Trophoblast cell (in vitro differentiated cells and primary cell): Measurements from ENCODE around the gene RPL31.

Source experiments
- DNase-seq, 2 donors: peaks; one replicate each; pipeline ENCODE4 v3.0.0-alpha.2; 2016
- H2AFZ ChIP-seq: 2 replicates; pipeline ENCODE4 v1.6.1; 2013; ENCODE audit warnings: low read length, moderate library complexity, mild to moderate bottlenecking; ENCODE audit not compliant: insufficient read depth, poor library complexity
- H2AK5ac ChIP-seq: 2 replicates; pipeline ENCODE4 v1.6.1; 2013; ENCODE audit warnings: mild to moderate bottlenecking, low read length
- H2BK120ac ChIP-seq: 2 replicates; pipeline ENCODE4 v1.6.1; 2013; ENCODE audit warnings: low read length, mild to moderate bottlenecking, moderate library complexity; ENCODE audit not compliant: insufficient read depth, poor library complexity
- H2BK12ac ChIP-seq: 2 replicates; pipeline ENCODE4 v1.6.1; 2013; ENCODE audit warnings: mild to moderate bottlenecking, low read length, moderate library complexity
- H2BK5ac ChIP-seq: 2 replicates; pipeline ENCODE4 v1.6.1; 2013; ENCODE audit warnings: low read length, low read depth, moderate library complexity, mild to moderate bottlenecking; ENCODE audit not compliant: poor library complexity
- H3K14ac ChIP-seq: 2 replicates; pipeline ENCODE4 v1.6.1; 2013; ENCODE audit warnings: mild to moderate bottlenecking, low read length
- H3K18ac ChIP-seq: 2 replicates; pipeline ENCODE4 v1.6.1; 2013; ENCODE audit warnings: mild to moderate bottlenecking, low read length
- H3K23ac ChIP-seq: 2 replicates; pipeline ENCODE4 v1.6.1; 2013; ENCODE audit warnings: low read length
- H3K27ac ChIP-seq: 2 replicates; pipeline ENCODE4 v1.5.1; 2013; ENCODE audit warnings: low read depth, mild to moderate bottlenecking, inconsistent platforms, low read length, moderate library complexity
- H3K27me3 ChIP-seq: 2 replicates; pipeline ENCODE4 v1.6.1; 2013; ENCODE audit warnings: inconsistent platforms, mild to moderate bottlenecking, low read length, moderate library complexity; ENCODE audit not compliant: insufficient read depth
- H3K36me3 ChIP-seq, 2 experiments: 1 replicate in 1 of 2; 2 replicates in 1 of 2; pipeline ENCODE4 v1.6.1; 2013; ENCODE audit warnings: low read length in 2 of 2, mild to moderate bottlenecking in 2 of 2, moderate library complexity in 1 of 2; ENCODE audit not compliant: insufficient read depth in 2 of 2, control insufficient read depth in 1 of 2
- H3K4ac ChIP-seq: 2 replicates; pipeline ENCODE4 v1.6.1; 2013; ENCODE audit warnings: low read depth, mild to moderate bottlenecking, low read length, moderate library complexity
- H3K4me1 ChIP-seq, 2 experiments: 1 replicate in 1 of 2; 2 replicates in 1 of 2; pipeline ENCODE4 v1.6.1; 2013; ENCODE audit warnings: low read length in 2 of 2, mild to moderate bottlenecking in 2 of 2, moderate library complexity in 1 of 2; ENCODE audit not compliant: insufficient read depth in 2 of 2, control insufficient read depth in 1 of 2
- H3K4me2 ChIP-seq: 2 replicates; pipeline ENCODE4 v1.6.1; 2013; ENCODE audit warnings: inconsistent platforms, mild to moderate bottlenecking, low read length, moderate library complexity
- H3K4me3 ChIP-seq: 2 replicates; pipeline ENCODE4 v1.5.1; 2013; ENCODE audit warnings: mild to moderate bottlenecking, low read depth, low read length, inconsistent platforms
- H3K79me1 ChIP-seq: one replicate; pipeline ENCODE4 v1.6.1; 2013; ENCODE audit warnings: low read length
- H3K79me2 ChIP-seq: 2 replicates; pipeline ENCODE4 v1.6.1; 2013; ENCODE audit warnings: low read length, mild to moderate bottlenecking; ENCODE audit not compliant: control insufficient read depth, insufficient read depth, poor library complexity
- H3K9ac ChIP-seq: 2 replicates; pipeline ENCODE4 v1.6.1; 2013; ENCODE audit warnings: mild to moderate bottlenecking, low read length
- H3K9me3 ChIP-seq: 2 replicates; pipeline ENCODE4 v1.6.1; 2013; ENCODE audit warnings: low read depth, mild to moderate bottlenecking, control low read depth, inconsistent platforms, low read length; ENCODE audit not compliant: insufficient read depth
- H4K12ac ChIP-seq: 2 replicates; pipeline ENCODE4 v1.6.1; 2013; ENCODE audit warnings: low read depth, mild to moderate bottlenecking, low read length, moderate library complexity
- H4K8ac ChIP-seq: 2 replicates; pipeline ENCODE4 v1.6.1; 2013; ENCODE audit warnings: low read depth, mild to moderate bottlenecking, low read length, moderate library complexity
- H4K91ac ChIP-seq: one replicate; pipeline ENCODE4 v1.6.1; 2013; ENCODE audit warnings: low read depth, mild to moderate bottlenecking, low read length, moderate library complexity
- WGBS: extraction: QIAGEN DNeasy Blood & Tissue Kit; methylation state at CpG from one replicate; pipeline ENCODE4 v1.1.7; 2013; ENCODE audit warnings: missing lambda C conversion rate; ENCODE audit not compliant: insufficient read length, insufficient coverage; ENCODE audit errors: extremely low coverage; 5-methylcytosine and 5-hydroxymethylcytosine counted together

RPL31 gene

GRCh38 chr2:100990166-100990565, 11.9 kb upstream of the RPL31 start:
- no CpG with 5 or more reads among the region's 9 CpGs for WGBS
- Histone ChIP-seq H2BK120ac (no peak overlapping the region), H4K91ac (no peak overlapping the region)

GRCh38 chr2:100990650-100991403, 11.3 kb upstream of the RPL31 start:
- Histone ChIP-seq H3K4me2 (no peak overlapping the region), H2BK120ac (no peak overlapping the region), H4K8ac (no peak overlapping the region), H4K91ac (no peak overlapping the region), H3K4me1 (peaks cover 2 to 3% of the 10 kb centered on the region in 2 experiments), H3K9me3 (no peaks in the 10 kb centered on the region), H3K79me1 (no peaks in the 10 kb centered on the region), H3K79me2 (no peaks in the 10 kb centered on the region), H3K27ac (no peak overlapping the region), H2BK12ac (no peak overlapping the region), H3K4me3 (no peak overlapping the region), H4K12ac (no peak overlapping the region), H3K14ac (no peak overlapping the region), H3K27me3 (no peaks in the 10 kb centered on the region), H3K18ac (no peak overlapping the region), H2AK5ac (no peak overlapping the region), H3K4ac (no peak overlapping the region), H3K23ac (no peak overlapping the region), H3K36me3 (no peaks in the 10 kb centered on the region), H2BK5ac (no peak overlapping the region), H3K9ac (no peak overlapping the region), H2AFZ (no peak overlapping the region)
- no CpG with 5 or more reads among the region's 24 CpGs for WGBS
- DNase-seq, result no peak

More at GRCh38 chr2:100990166-100990565, 11.9 kb upstream of the RPL31 start:
- Histone ChIP-seq H3K4ac (no peak overlapping the region), H3K79me2 (no peaks in the 10 kb centered on the region), H2AK5ac (no peak overlapping the region), H3K27me3 (no peaks in the 10 kb centered on the region), H3K4me2 (no peak overlapping the region), H4K8ac (no peak overlapping the region), H3K18ac (no peak overlapping the region), H3K4me3 (no peak overlapping the region), H3K27ac (no peak overlapping the region), H3K9ac (no peak overlapping the region), H3K9me3 (no peaks in the 10 kb centered on the region), H4K12ac (no peak overlapping the region), H2BK12ac (no peak overlapping the region), H2AFZ (no peak overlapping the region), H3K4me1 (peaks cover 0 to 3% of the 10 kb centered on the region in 2 experiments), H2BK5ac (no peak overlapping the region), H3K79me1 (no peaks in the 10 kb centered on the region), H3K23ac (no peak overlapping the region), H3K14ac (no peak overlapping the region), H3K36me3 (no peaks in the 10 kb centered on the region)
- DNase-seq, result no peak

GRCh38 chr2:100991404-100991773, 10.7 kb upstream of the RPL31 start:
- Histone ChIP-seq H3K27ac (no peak overlapping the region), H3K4me1 (peaks cover 3 to 5% of the 10 kb centered on the region in 2 experiments), H3K4me3 (no peak overlapping the region), H2BK5ac (no peak overlapping the region), H2BK12ac (no peak overlapping the region), H3K4ac (no peak overlapping the region), H4K91ac (no peak overlapping the region), H3K9me3 (no peaks in the 10 kb centered on the region), H3K36me3 (no peaks in the 10 kb centered on the region), H3K23ac (no peak overlapping the region), H3K18ac (no peak overlapping the region), H4K8ac (no peak overlapping the region), H3K79me1 (no peaks in the 10 kb centered on the region), H3K4me2 (no peak overlapping the region), H2AK5ac (no peak overlapping the region), H2BK120ac (no peak overlapping the region), H4K12ac (no peak overlapping the region), H2AFZ (no peak overlapping the region), H3K9ac (no peak overlapping the region), H3K27me3 (no peaks in the 10 kb centered on the region), H3K79me2 (no peaks in the 10 kb centered on the region), H3K14ac (no peak overlapping the region)
- DNase-seq, result no peak
- WGBS, result no CpG with 5 or more reads among the region's 5 CpGs

- H3K79me2 ChIP-seq, result no peaks in the 10 kb centered on the region
- H3K27ac ChIP-seq, result no peak overlapping the region
- H3K36me3 ChIP-seq, result no peaks in the 10 kb centered on the region
- no peak overlapping the region for H2AK5ac ChIP-seq
- H3K27me3 ChIP-seq, result no peaks in the 10 kb centered on the region
- H3K14ac ChIP-seq, result no peak overlapping the region
- H3K4me2 ChIP-seq, result no peak overlapping the region
- H2BK12ac ChIP-seq, result no peak overlapping the region
- no peak overlapping the region for H3K18ac ChIP-seq
- no peak for DNase-seq
- H2BK5ac ChIP-seq, result no peak overlapping the region
- H3K9ac ChIP-seq, result no peak overlapping the region
- H3K23ac ChIP-seq, result no peak overlapping the region
- no peak overlapping the region for H4K8ac ChIP-seq
- H4K91ac ChIP-seq, result no peak overlapping the region
- WGBS, result no CpG with 5 or more reads among the region's 6 CpGs
- no peak overlapping the region for H2BK120ac ChIP-seq
- H3K4me3 ChIP-seq, result no peak overlapping the region
- no peak overlapping the region for H2AFZ ChIP-seq
- no peak overlapping the region for H3K4ac ChIP-seq
- no peaks in the 10 kb centered on the region for H3K79me1 ChIP-seq
- H3K4me1 ChIP-seq, result peaks cover 3 to 5% of the 10 kb centered on the region in 2 experiments
- H3K9me3 ChIP-seq, result no peaks in the 10 kb centered on the region
- H4K12ac ChIP-seq, result no peak overlapping the region
Observed at GRCh38 chr2:100992262-100992661, 9.8 kb upstream of the RPL31 start.
